ENCODE measurements around the gene TMEM129.

GRCh38 chr4:1691737-1692373 lies 29.3 kb downstream of the TMEM129 start:
- TF ChIP-seq CTCF (IDR thresholded peaks at IDR 0.05; ENCODE audit: low read depth, low read length) (no peak), POLR2A (IDR thresholded peaks at IDR 0.05; ENCODE audit: extremely low read depth, insufficient read length) (no peak), MYC (IDR thresholded peaks at IDR 0.05; ENCODE audit: low read depth, low read length) (no peak)
- TF ChIP-seq, protein P1, sequence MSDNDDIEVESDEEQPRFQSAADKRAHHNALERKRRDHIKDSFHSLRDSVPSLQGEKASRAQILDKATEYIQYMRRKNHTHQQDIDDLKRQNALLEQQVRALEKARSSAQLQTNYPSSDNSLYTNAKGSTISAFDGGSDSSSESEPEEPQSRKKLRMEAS (IDR thresholded peaks at IDR 0.05; ENCODE audit: low read depth, low read length) = no peak

Measured in NB4 (cell line).